Smooth muscle cell (in vitro differentiated cells): ENCODE results near the gene ELOVL5. TPM values are rescaled to one million over a fixed set of nuclear protein-coding genes. Genes with fewer than 3 reads are reported as not detected.

Experiments
- DNase-seq: peaks from one replicate; lab custom pipeline; 2025; ENCODE audit not compliant: unreplicated experiment; lab: John Stamatoyannopoulos, UW
- H2AFZ ChIP-seq: fragments of 200-600 bp; sonication (generic); 2 replicates; pipeline ENCODE4 v1.6.0; 2016; ENCODE audit warnings: antibody characterized with exemption, low read depth, mild to moderate bottlenecking
- H3F3A ChIP-seq: fragments of 200-600 bp; sonication (generic); 2 replicates; pipeline ENCODE4 v1.6.0; 2017; ENCODE audit warnings: antibody characterized with exemption, low read depth
- H3K27ac ChIP-seq: fragments of 200-600 bp; sonication (generic); 2 replicates; pipeline ENCODE4 v1.5.1; 2016; ENCODE audit warnings: low read depth, mild to moderate bottlenecking
- H3K27me3 ChIP-seq: fragments of 200-600 bp; sonication (generic); 2 replicates; pipeline ENCODE4 v1.6.1; 2016; ENCODE audit warnings: low read depth, mild to moderate bottlenecking
- H3K36me3 ChIP-seq: fragments of 200-600 bp; sonication (generic); 2 replicates; pipeline ENCODE4 v1.5.1; 2016; ENCODE audit warnings: low read depth
- H3K4me1 ChIP-seq: fragments of 200-600 bp; sonication (generic); 2 replicates; pipeline ENCODE4 v1.5.1; 2016; ENCODE audit warnings: low read depth
- H3K4me2 ChIP-seq: fragments of 200-600 bp; sonication (generic); 2 replicates; pipeline ENCODE4 v1.6.0; 2016; ENCODE audit warnings: mild to moderate bottlenecking
- H3K4me3 ChIP-seq: fragments of 200-600 bp; sonication (generic); 2 replicates; pipeline ENCODE4 v1.5.1; 2016; ENCODE audit warnings: mild to moderate bottlenecking
- H3K79me2 ChIP-seq: fragments of 200-600 bp; sonication (generic); 2 replicates; pipeline ENCODE4 v1.6.0; 2016; ENCODE audit warnings: low read depth, mild to moderate bottlenecking
- H3K9ac ChIP-seq: fragments of 200-600 bp; sonication (generic); 2 replicates; pipeline ENCODE4 v1.6.0; 2016; ENCODE audit warnings: low read depth
- H3K9me3 ChIP-seq: fragments of 200-600 bp; sonication (generic); replicated peaks from 2 replicates; pipeline ENCODE4 v1.5.1; 2016; ENCODE audit warnings: low read depth
- H4K20me1 ChIP-seq: fragments of 200-600 bp; sonication (generic); 2 replicates; pipeline ENCODE4 v1.6.0; 2016; ENCODE audit warnings: low read depth
- CTCF ChIP-seq: fragments of 200-600 bp; sonication (generic); IDR thresholded peaks from 2 replicates; pipeline ENCODE4 v1.5.1; 2017; ENCODE audit warnings: borderline replicate concordance, mild to moderate bottlenecking, antibody characterized with exemption; ENCODE audit not compliant: insufficient read depth, poor library complexity, severe bottlenecking
- WGBS: methylation state at CpG from one replicate; pipeline ENCODE4 v1.1.7; 2016; ENCODE audit warnings: low lambda C conversion rate; 5-methylcytosine and 5-hydroxymethylcytosine counted together
- polyA plus RNA-seq: library from polyadenylated mRNA; unstranded; fragments of >200 nt; fragmentation: Nextera tagmentation; extraction: Ambion mirVana; gene quantifications from 2 replicates; pipeline ENCODE4 v1.2.1, GENCODE V29; 2016
- total RNA-seq: library from RNA; depleted of rRNA; stranded (reverse); fragments of >200 nt; gene quantifications from 2 replicates; pipeline ENCODE4 v1.2.3, GENCODE V29; 2014

Gene ELOVL5
- total and polyA plus RNA-seq, 2 experiments from 2014 or later = 71.9 to 79.2 TPM

GRCh38 chr6:53299331-53300005 is 49.3 kb downstream of the ELOVL5 start:
- H3K27me3 ChIP-seq = no peaks in the 10 kb centered on the region
- peaks cover 98% of the 10 kb centered on the region for H4K20me1 ChIP-seq
- DNase-seq = no peak
- peaks cover 8% of the 10 kb centered on the region for H3K4me1 ChIP-seq
- no peak overlapping the region for H3K4me2 ChIP-seq
- H3F3A ChIP-seq = no peaks in the 10 kb centered on the region
- WGBS = 92% methylated on average over 7 of the region's 7 CpGs
- H3K36me3 ChIP-seq = no peaks in the 10 kb centered on the region
- no peak overlapping the region for H2AFZ ChIP-seq
- H3K9ac ChIP-seq = no peak overlapping the region
- no peaks in the 10 kb centered on the region for H3K9me3 ChIP-seq
- no peak overlapping the region for H3K27ac ChIP-seq
- TF ChIP-seq CTCF = no peak
- peaks cover 75% of the 10 kb centered on the region for H3K79me2 ChIP-seq
- no peak overlapping the region for H3K4me3 ChIP-seq

GRCh38 chr6:53297004-53297403 is 51.7 kb downstream of the ELOVL5 start:
- H3K79me2 ChIP-seq = peaks cover 60% of the 10 kb centered on the region
- H3K27me3 ChIP-seq = no peaks in the 10 kb centered on the region
- no peaks in the 10 kb centered on the region for H3K4me1 ChIP-seq
- TF ChIP-seq CTCF = no peak
- no peaks in the 10 kb centered on the region for H3K9me3 ChIP-seq
- no peak overlapping the region for H3K4me3 ChIP-seq
- H4K20me1 ChIP-seq = peaks cover 94% of the 10 kb centered on the region
- H3K9ac ChIP-seq = no peak overlapping the region
- H3K36me3 ChIP-seq = no peaks in the 10 kb centered on the region
- WGBS = 77% methylated on average over 4 of the region's 4 CpGs
- no peaks in the 10 kb centered on the region for H3F3A ChIP-seq
- no peak overlapping the region for H3K27ac ChIP-seq
- DNase-seq = no peak
- H3K4me2 ChIP-seq = no peak overlapping the region
- H2AFZ ChIP-seq = no peak overlapping the region

- Histone ChIP-seq H3K4me3 (no peak overlapping the region), H3F3A (no peaks in the 10 kb centered on the region), H3K79me2 (peaks cover 43% of the 10 kb centered on the region), H3K36me3 (no peaks in the 10 kb centered on the region), H2AFZ (no peak overlapping the region), H3K9ac (no peak overlapping the region), H3K4me2 (no peak overlapping the region), H3K27me3 (no peaks in the 10 kb centered on the region), H3K27ac (no peak overlapping the region), H3K9me3 (no peaks in the 10 kb centered on the region), H4K20me1 (peaks cover 78% of the 10 kb centered on the region), H3K4me1 (no peaks in the 10 kb centered on the region)
- 100% methylated on average over 1 of the region's 1 CpG for WGBS
- no peak for DNase-seq
- no peak for TF ChIP-seq CTCF
Measured at GRCh38 chr6:53295176-53295575, 53.6 kb downstream of the ELOVL5 start.

- no peak for TF ChIP-seq CTCF
- DNase-seq = no peak
Measured at GRCh38 chr6:53294611-53295010, 54.1 kb downstream of the ELOVL5 start.

More at GRCh38 chr6:53294611-53295010, 54.1 kb downstream of the ELOVL5 start:
- peaks cover 72% of the 10 kb centered on the region for H4K20me1 ChIP-seq
- no peaks in the 10 kb centered on the region for H3K27me3 ChIP-seq
- H3K79me2 ChIP-seq = peaks cover 38% of the 10 kb centered on the region
- H3K4me2 ChIP-seq = no peak overlapping the region
- H3K27ac ChIP-seq = no peak overlapping the region
- H3K9ac ChIP-seq = no peak overlapping the region
- H3K4me3 ChIP-seq = no peak overlapping the region
- WGBS = 97% methylated on average over 1 of the region's 1 CpG
- no peaks in the 10 kb centered on the region for H3K4me1 ChIP-seq
- no peaks in the 10 kb centered on the region for H3F3A ChIP-seq
- H2AFZ ChIP-seq = no peak overlapping the region
- no peaks in the 10 kb centered on the region for H3K36me3 ChIP-seq
- H3K9me3 ChIP-seq = no peaks in the 10 kb centered on the region
